ENCODE data around the gene ADGRB2. TPM values are rescaled to one million over a fixed set of nuclear protein-coding genes. Genes with fewer than 3 reads are reported as not detected.

ADGRB2 gene
- total RNA-seq, 2 donors from 2014 or later = 3.8 to 5.3 TPM

DNA sequence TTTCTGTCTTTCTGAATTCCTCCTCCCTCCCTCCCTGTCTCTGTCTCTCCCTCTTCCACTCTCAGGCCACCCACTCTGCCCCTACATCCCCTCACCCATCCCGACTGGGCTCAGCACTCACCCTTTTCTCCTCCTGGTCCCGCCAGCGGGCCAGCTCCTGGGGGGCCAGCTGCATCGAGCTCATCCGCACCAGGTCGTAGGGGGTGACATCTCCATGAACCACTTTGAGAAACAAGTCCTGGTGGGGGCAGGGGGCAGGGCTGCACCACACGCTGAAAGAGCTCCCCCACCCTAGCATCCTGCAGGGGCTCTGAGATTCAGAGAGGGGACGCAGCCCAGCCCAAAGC, 33.9 kb upstream of the ADGRB2 start:
- no peak for DNase-seq (ENCODE audit: low spot score)
- intact Hi-C loops (cut with DNase I) = loop anchor here in 1 of 2 donors (10.0 kb wide), 1 partner anchor 167 kb away; no protein-coding TSS in a partner anchor

- intact Hi-C loops (cut with DNase I) = loop anchor here in 1 of 2 donors (10.0 kb wide), 1 partner anchor 168 kb away; no protein-coding TSS in a partner anchor
- no peak for DNase-seq (ENCODE audit: low spot score)
These were observed 33.1 kb upstream of the ADGRB2 start for GRCh38 chr1:31797216-31797615.

DNA sequence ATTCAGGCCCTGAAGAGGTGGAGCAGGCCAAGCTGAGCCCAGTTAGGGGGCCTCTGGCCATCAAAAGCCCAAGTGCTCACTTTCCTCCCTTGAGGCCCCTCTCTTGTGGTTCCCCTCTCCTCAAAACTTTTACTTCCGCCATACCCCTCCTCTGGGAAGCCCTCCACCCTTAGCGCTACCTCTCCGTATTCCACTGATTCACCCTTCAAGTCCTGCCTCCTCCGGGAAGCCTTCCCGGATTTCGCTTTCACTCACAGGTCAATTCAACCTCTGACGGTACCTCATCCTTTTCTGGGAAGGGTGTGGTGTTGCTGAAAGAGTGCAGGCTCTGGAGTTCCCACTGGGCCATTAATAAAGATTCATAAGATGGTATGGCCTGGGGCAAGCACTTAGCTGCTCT, 32.6 kb upstream of the ADGRB2 start:
- intact Hi-C loops (cut with DNase I) = loop anchor here in 1 of 2 donors (10.0 kb wide), 1 partner anchor 168 kb away; no protein-coding TSS in a partner anchor

GRCh38 chr1:31795801-31796621, 31.9 kb upstream of the ADGRB2 start:
- intact Hi-C loops (cut with DNase I) = loop anchor here in 1 of 2 donors (10.0 kb wide), 1 partner anchor 169 kb away; no protein-coding TSS in a partner anchor
- DNase-seq (ENCODE audit: low spot score) = no peak

More for the DNA sequence above, 32.6 kb upstream of the ADGRB2 start:
- DNase-seq (ENCODE audit: low spot score) = no peak

GRCh38 chr1:31795096-31795675, 31.0 kb upstream of the ADGRB2 start:
- DNase-seq (ENCODE audit: low spot score) = no peak
- intact Hi-C loops (cut with DNase I) = loop anchor here in 1 of 2 donors (10.0 kb wide), 1 partner anchor 170 kb away; no protein-coding TSS in a partner anchor

GRCh38 chr1:31793586-31794285, 29.6 kb upstream of the ADGRB2 start:
- intact Hi-C loops (cut with DNase I) = loop anchor here in 1 of 2 donors (10.0 kb wide), 1 partner anchor 171 kb away; no protein-coding TSS in a partner anchor

GRCh38 chr1:31793086-31793485, 28.9 kb upstream of the ADGRB2 start:
- intact Hi-C loops (cut with DNase I) = loop anchor here in 1 of 2 donors (10.0 kb wide), 1 partner anchor 172 kb away; no protein-coding TSS in a partner anchor
- peak; percentile 80 for DNase-seq (ENCODE audit: low spot score)

More at GRCh38 chr1:31793586-31794285, 29.6 kb upstream of the ADGRB2 start:
- peak; percentile 68 for DNase-seq (ENCODE audit: low spot score)

DNA sequence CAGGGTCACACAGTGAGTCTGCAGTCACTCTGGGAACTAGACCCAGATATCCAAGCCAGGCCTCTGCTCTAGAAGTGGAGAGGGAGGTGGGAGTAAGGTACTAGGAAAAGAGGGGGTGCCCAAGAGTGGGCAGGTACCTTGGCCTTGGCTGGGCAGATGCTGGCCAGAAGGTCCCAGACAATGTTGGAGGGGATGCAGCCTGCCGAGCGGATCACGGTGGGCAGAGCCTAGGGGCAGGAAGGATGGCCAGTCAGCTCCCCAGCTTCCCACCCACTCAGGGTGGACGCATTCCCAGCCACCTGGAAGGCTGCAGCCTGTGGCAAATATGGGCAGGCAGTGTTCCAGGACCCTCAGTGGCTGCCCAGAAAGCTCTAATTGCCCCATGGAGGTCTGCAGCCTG, 28.4 kb upstream of the ADGRB2 start:
- peak; percentile 52 for DNase-seq (ENCODE audit: low spot score)
- intact Hi-C loops (cut with DNase I) = loop anchor here in 1 of 2 donors (10.0 kb wide), 1 partner anchor 172 kb away; no protein-coding TSS in a partner anchor

GRCh38 chr1:31792116-31792515, 28.0 kb upstream of the ADGRB2 start:
- intact Hi-C loops (cut with DNase I) = loop anchor here in 1 of 2 donors (10.0 kb wide), 1 partner anchor 173 kb away; no protein-coding TSS in a partner anchor
- DNase-seq (ENCODE audit: low spot score) = peak; percentile 79

- peak; percentile 56 for DNase-seq (ENCODE audit: low spot score)
- intact Hi-C loops (cut with DNase I) = loop anchor here in 1 of 2 donors (10.0 kb wide), 1 partner anchor 174 kb away; no protein-coding TSS in a partner anchor
These were observed 27.2 kb upstream of the ADGRB2 start for GRCh38 chr1:31791131-31791858.

DNA sequence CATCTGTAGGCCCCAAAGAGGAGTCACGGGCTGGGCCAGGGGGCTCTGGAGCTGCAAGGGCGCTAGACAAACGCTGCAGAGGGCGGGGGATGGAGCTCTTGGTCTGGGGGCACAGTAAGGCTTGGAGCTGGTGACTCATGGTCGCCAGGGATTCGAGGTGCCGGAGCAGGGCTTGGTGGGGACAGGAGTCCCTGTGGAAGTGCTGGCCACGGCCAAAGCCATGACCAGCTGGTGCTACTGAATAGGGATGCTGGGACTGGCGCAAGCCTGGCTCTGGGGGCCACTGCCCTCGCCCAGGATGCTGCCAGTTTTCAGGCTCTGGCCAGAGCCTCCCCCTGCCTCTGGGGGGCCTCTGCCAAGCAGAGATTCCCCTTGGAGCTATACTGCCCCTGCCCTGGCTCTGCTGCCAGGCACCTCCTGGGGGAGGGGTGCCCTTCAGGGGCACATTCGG, 26.5 kb upstream of the ADGRB2 start:
- DNase-seq (ENCODE audit: low spot score) = peak; percentile 69
- intact Hi-C loops (cut with DNase I) = loop anchor here in 1 of 2 donors (10.0 kb wide), 1 partner anchor 174 kb away; no protein-coding TSS in a partner anchor

DNA sequence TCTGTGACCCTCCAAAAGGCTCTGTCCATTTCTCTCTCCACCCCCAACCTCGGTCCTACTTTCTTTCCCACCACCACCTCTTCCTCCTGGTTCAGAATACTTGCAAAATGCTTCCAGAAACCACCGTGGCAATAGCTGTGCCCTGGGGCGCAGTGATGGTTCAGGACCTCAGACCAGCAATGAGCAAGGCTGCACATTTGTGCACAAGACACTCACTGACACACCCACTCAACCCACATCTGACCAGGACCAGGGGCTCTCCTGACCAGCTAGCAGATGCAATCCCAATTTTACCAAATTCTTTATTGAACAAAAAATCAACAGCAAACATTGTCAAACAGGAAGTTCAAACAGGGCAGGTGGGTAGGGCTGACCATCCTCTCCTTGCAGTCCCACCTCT, 26.0 kb upstream of the ADGRB2 start:
- intact Hi-C loops (cut with DNase I) = loop anchor here in 1 of 2 donors (10.0 kb wide), 1 partner anchor 175 kb away; no protein-coding TSS in a partner anchor
- peak; percentile 32 for DNase-seq (ENCODE audit: low spot score)

DNA sequence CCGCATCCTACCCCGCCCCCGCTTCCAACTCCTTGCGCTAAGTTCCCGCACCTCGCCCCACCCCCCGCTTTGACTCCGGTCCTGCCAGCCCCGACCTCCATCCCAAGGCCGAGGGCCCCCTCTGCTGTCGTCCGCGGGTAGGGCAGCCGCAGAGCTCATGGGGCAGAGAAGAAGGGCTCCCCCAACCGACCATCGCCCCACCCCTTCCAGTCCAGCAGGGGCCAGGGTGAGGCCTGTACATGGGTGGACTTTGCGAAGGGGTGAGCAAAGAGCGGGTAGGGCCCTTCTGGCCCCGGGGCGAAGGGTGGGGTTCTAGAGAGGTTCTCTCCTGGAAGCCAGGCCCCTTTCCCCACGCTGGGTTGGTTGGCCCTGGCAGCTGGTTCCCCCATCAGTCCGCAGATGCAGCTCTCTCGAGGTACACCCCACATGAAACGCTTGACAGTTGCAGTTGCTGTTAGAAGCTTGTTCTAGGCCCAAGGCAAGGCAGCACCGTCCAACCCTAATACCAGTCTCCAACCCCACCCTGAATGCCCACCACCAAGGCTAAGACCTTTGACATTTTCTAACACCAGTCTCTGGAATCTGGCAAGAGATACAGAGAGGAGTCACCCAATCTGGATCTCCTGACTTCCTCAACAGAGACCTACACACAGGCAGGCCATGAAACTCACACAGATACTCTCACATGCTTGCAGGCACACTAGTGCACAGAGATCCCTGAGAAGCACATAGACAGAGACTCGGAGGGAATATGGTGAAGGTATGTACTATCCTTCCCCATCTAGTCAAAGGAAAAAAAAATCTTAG, 25.3 kb upstream of the ADGRB2 start:
- DNase-seq (ENCODE audit: low spot score) = peak; percentile 98
- intact Hi-C loops (cut with DNase I) = loop anchor here (2.0 to 10.0 kb wide), 4 partner anchors 75 to 175 kb away; no protein-coding TSS in a partner anchor

- DNase-seq (ENCODE audit: low spot score) = no peak
- intact Hi-C loops (cut with DNase I) = loop anchor here (2.0 to 10.0 kb wide), 3 partner anchors 74 to 124 kb away; no protein-coding TSS in a partner anchor
These were observed 24.7 kb upstream of the ADGRB2 start for GRCh38 chr1:31788825-31789256.

GRCh38 chr1:31788138-31788824, 24.1 kb upstream of the ADGRB2 start:
- intact Hi-C loops (cut with DNase I) = loop anchor here (2.0 to 10.0 kb wide), 3 partner anchors 73 to 123 kb away; no protein-coding TSS in a partner anchor
- peak; percentile 98 for DNase-seq (ENCODE audit: low spot score)

DNA sequence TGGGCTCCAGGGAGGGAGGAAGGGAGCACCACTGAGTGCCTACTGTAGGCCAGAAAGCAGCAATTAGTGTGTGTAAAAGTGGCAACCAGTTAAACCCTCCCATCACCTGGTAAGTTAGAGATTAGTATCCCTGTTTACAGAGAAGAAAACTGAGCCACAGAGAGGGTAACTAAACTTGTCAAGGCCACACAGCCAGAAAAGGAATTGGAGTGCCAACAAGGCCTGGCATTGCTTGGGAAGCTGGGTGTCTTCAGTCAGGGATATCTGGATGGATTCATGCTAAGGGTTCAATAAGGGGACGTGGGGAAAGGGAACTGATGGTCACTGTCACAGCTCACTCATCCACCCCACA, 23.6 kb upstream of the ADGRB2 start:
- intact Hi-C loops (cut with DNase I) = loop anchor here (2.0 to 10.0 kb wide), 3 partner anchors 73 to 123 kb away; no protein-coding TSS in a partner anchor
- no peak for DNase-seq (ENCODE audit: low spot score)

DNA sequence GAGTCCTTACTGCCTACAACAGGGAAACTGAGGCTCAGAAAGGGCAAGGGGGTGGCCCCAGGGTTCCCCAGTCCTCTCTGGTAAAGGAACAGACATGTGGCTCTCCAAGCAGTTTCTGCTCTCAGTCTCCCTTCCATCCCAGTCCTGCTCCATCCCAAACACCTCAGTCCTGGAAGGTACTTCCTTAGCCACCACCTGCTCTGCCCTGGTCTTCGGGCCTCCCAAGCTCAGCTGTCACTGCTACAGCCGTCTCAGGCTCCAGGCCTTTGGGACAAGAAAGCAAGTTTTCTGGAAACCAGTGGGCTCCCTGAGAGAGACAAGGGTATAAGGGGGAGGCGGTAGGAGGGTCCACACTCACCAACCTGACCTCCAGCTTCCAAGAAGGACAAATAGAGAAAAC, 23.1 kb upstream of the ADGRB2 start:
- DNase-seq (ENCODE audit: low spot score) = peak; percentile 49
- intact Hi-C loops (cut with DNase I) = loop anchor here (10.0 kb wide), 2 partner anchors 72 to 122 kb away; no protein-coding TSS in a partner anchor

Data from posterior vena cava (tissue), 2 donors.